GM21381 (cell line): Measurements from ENCODE around the gene INSYN1.

Experiments used
- ATAC-seq: cut with Tn5 transposase; IDR thresholded peaks from one replicate; pipeline ENCODE4 v1.9.1; 2021; ENCODE audit warnings: mild to moderate bottlenecking, moderate library complexity; ENCODE audit not compliant: unreplicated experiment

INSYN1 gene

GRCh38 chr15:73777741-73778140 is 24.6 kb upstream of the INSYN1 start:
- no peak for ATAC-seq

GRCh38 chr15:73773428-73773827 is 20.3 kb upstream of the INSYN1 start:
- no peak for ATAC-seq

- ATAC-seq = no peak
Observed at GRCh38 chr15:73771385-73772045, 18.4 kb upstream of the INSYN1 start.

- no peak for ATAC-seq
Observed at GRCh38 chr15:73770050-73770449, 16.9 kb upstream of the INSYN1 start.

- ATAC-seq = no peak
Observed at GRCh38 chr15:73767806-73768501, 14.8 kb upstream of the INSYN1 start.

- ATAC-seq = no peak
Observed at GRCh38 chr15:73766598-73766997, 13.4 kb upstream of the INSYN1 start.

GRCh38 chr15:73765778-73766177 is 12.6 kb upstream of the INSYN1 start:
- no peak for ATAC-seq

GRCh38 chr15:73763931-73764330 is 10.8 kb upstream of the INSYN1 start:
- ATAC-seq = no peak

- ATAC-seq = no peak
Observed at GRCh38 chr15:73760330-73761329, 7.5 kb upstream of the INSYN1 start.

- no peak for ATAC-seq
Observed at GRCh38 chr15:73758461-73758860, 5.3 kb upstream of the INSYN1 start.

- no peak for ATAC-seq
Observed at GRCh38 chr15:73757571-73757970, 4.4 kb upstream of the INSYN1 start.

- no peak for ATAC-seq
Observed at GRCh38 chr15:73756947-73757513, 3.9 kb upstream of the INSYN1 start.

GRCh38 chr15:73756390-73756789 is 3.2 kb upstream of the INSYN1 start:
- no peak for ATAC-seq

- ATAC-seq = no peak
Observed at GRCh38 chr15:73755946-73756345, 2.8 kb upstream of the INSYN1 start.

GRCh38 chr15:73755481-73755880 is 2.3 kb upstream of the INSYN1 start:
- no peak for ATAC-seq

- no peak for ATAC-seq
Observed at GRCh38 chr15:73754461-73754860, 1.3 kb upstream of the INSYN1 start.

- no peak for ATAC-seq
Observed at GRCh38 chr15:73752806-73753193, 351 bp downstream of the INSYN1 start.

GRCh38 chr15:73751899-73752805 is 999 bp downstream of the INSYN1 start:
- no peak for ATAC-seq

GRCh38 chr15:73751511-73751898 is 1.6 kb downstream of the INSYN1 start:
- no peak for ATAC-seq

GRCh38 chr15:73750951-73751350 is 2.2 kb downstream of the INSYN1 start:
- no peak for ATAC-seq
